Measurements from ENCODE around the gene DNHD1. TPM values are rescaled to one million over a fixed set of nuclear protein-coding genes. Genes with fewer than 3 reads are reported as not detected.
A peak's percentile ranks its signal among the peaks of the same experiment; 100 is the strongest.

Gene DNHD1
- total and polyA plus RNA-seq, 2 of the 8 experiments (the other 6 are each of a cell fraction or from before 2014, with no cell fraction given) = 5.0 to 6.8 TPM

DNA sequence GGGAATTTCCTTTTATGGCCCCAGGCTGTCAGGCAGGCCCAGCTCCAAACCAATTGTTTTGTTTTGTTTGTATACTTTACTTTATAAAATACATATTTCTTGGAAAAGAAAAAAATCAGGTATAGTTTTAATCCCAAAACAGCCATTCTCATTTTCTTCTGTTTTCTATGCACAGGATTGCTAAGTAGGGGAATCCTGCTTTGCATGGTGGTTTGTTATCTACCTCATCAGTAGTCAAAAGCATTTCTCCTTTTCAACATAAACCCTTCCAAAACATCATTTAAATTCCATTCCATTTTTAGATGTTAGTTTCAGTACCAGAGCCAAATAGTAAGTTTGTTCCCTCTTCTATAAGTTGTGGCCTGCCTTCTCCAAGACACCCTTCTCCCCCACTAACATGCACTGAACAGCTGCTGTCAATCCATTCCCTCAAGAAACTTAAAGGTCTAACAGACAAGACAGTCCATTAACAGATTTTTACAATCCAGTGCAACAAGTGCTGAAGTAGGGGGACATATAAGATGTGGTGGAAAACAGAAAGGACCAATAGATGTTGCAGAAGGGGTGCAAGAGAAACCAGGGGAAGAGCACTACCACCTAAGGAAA lies 110.2 kb downstream of the DNHD1 start:
- TF ChIP-seq KDM4A (IDR thresholded peaks at IDR 0.05; ENCODE audit: low read depth, low read length, severe bottlenecking) (no peak), TAF1 (IDR thresholded peaks at IDR 0.05; ENCODE audit: low read depth, low read length) (0 out of 2 replicates have a peak, but pooled peaks have one; percentile 0)
- no peak overlapping the region; the same call in 1 of the 2 replicates for H2BK15ac ChIP-seq (ENCODE audit: low read length)
- H3K9ac ChIP-seq (replicated peaks in 1 of 4; ENCODE audit: extremely low read depth in 1 of 4, low read depth in 3 of 4, low read length in 3 of 4) = peak overlapping the region in 2 of 4 experiments; percentile 3 to 40; a peak in 2 of 7 replicates
- DNase-seq (ENCODE audit: low read depth in 1 of 2, low spot score in 2 of 2) (peak in 1 of 2 experiments; percentile 14), FAIRE-seq (no peak)
- H2BK20ac ChIP-seq (ENCODE audit: low read length) = peak overlapping the region; percentile 51; the same call in 1 of the 2 replicates
- peak overlapping the region; percentile 53 to 54; a peak in 2 of 4 replicates for H3K4me2 ChIP-seq (ENCODE audit: insufficient read depth in 1 of 2, low read depth in 2 of 2, low read length in 2 of 2)
- peaks cover 21% of the 10 kb centered on the region for H3K23me2 ChIP-seq (ENCODE audit: low read depth, low read length)
- H3K14ac ChIP-seq (ENCODE audit: insufficient read length) = no peak overlapping the region
- H3K9me3 ChIP-seq (ENCODE audit: insufficient read depth in 2 of 2, low read depth in 1 of 2, low read length in 1 of 2) = no peaks in the 10 kb centered on the region
- H4K91ac ChIP-seq (replicated peaks; ENCODE audit: insufficient read length, low read length) = peak overlapping the region; percentile 29
- no peak overlapping the region for H4K5ac ChIP-seq (ENCODE audit: insufficient read length, low read depth, low read length)
- no peak overlapping the region for H2BK5ac ChIP-seq (ENCODE audit: low read depth, low read length)
- peak overlapping the region; percentile 76; the same call in 1 of the 2 replicates for H3K27ac ChIP-seq (ENCODE audit: low read depth, low read length)
- H3K23ac ChIP-seq (ENCODE audit: insufficient read length) = no peak overlapping the region
- no peak overlapping the region for H2AFZ ChIP-seq (ENCODE audit: low read length)
- no peaks in the 10 kb centered on the region for H4K20me1 ChIP-seq (replicated peaks in 1 of 2; ENCODE audit: control insufficient read depth in 1 of 2, insufficient read depth in 2 of 2, low read length in 2 of 2)
- peak overlapping the region in 1 of 4 experiments; percentile 27; a peak in 1 of 8 replicates for H3K4me3 ChIP-seq (ENCODE audit: extremely low read depth in 1 of 4, insufficient read depth in 2 of 4, low read depth in 3 of 4, low read length in 4 of 4)
- no peak overlapping the region for H4K8ac ChIP-seq (ENCODE audit: extremely low read depth, insufficient read depth, low read length)
- CTCF ChIA-PET (ENCODE audit: partially characterized antibody) = interaction anchor here (0.8 to 2.2 kb wide), 6 partner anchors 10 to 98 kb away, joined by 3 to 10 read pairs (median 4); partner anchors contain the start of genes MRPL17 and TPP1
- no peaks in the 10 kb centered on the region for H3K27me3 ChIP-seq (replicated peaks in 1 of 4; ENCODE audit: control insufficient read depth in 3 of 4, extremely low read depth in 1 of 4, insufficient read depth in 3 of 4, low read length in 3 of 4)
- peaks cover 0 to 50% of the 10 kb centered on the region in 2 experiments; a peak in 3 of 4 replicates for H3K79me2 ChIP-seq (ENCODE audit: control insufficient read depth in 1 of 2, insufficient read depth in 2 of 2, low read length in 2 of 2)
- H2BK12ac ChIP-seq (ENCODE audit: low read depth, low read length) = no peak overlapping the region
- H3K4me1 ChIP-seq (replicated peaks in 1 of 4; ENCODE audit: control insufficient read depth in 3 of 4, insufficient read depth in 4 of 4, low read length in 3 of 4) = peaks cover 8 to 29% (median 12%) of the 10 kb centered on the region in 4 experiments
- H2BK120ac ChIP-seq (replicated peaks; ENCODE audit: low read depth, low read length) = no peak overlapping the region
- no peak overlapping the region for H3K18ac ChIP-seq (ENCODE audit: extremely low read depth, low read length)
- no peak overlapping the region for H2AK5ac ChIP-seq (ENCODE audit: low read depth, low read length)
- no peak overlapping the region for H3K4ac ChIP-seq (replicated peaks; ENCODE audit: insufficient read length, low read depth, low read length)
- peaks cover 17 to 36% (median 31%) of the 10 kb centered on the region in 4 experiments for H3K36me3 ChIP-seq (ENCODE audit: control insufficient read depth in 2 of 4, insufficient read depth in 4 of 4, low read length in 3 of 4)
- H3K56ac ChIP-seq (replicated peaks; ENCODE audit: insufficient read length, low read depth, low read length) = no peak overlapping the region
- H3K79me1 ChIP-seq (ENCODE audit: low read depth, low read length) = peaks cover 10% of the 10 kb centered on the region; the same call in 1 of the 2 replicates
- POLR2A ChIA-PET (ENCODE audit: partially characterized antibody) = interaction anchor here (0.7 to 4.8 kb wide), 17 partner anchors 9 to 135 kb away, joined by 3 to 31 read pairs (median 4); partner anchors contain the start of genes ARFIP2, TIMM10B, TPP1 and TRIM3

Measured in H1 (cell line).